HepG2 (cell line): ENCODE measurements around the gene TAP1. TPM values are rescaled to one million over a fixed set of nuclear protein-coding genes. Genes with fewer than 3 reads are reported as not detected.

Experiments used
- ZNF138 ChIP-seq: sonication (generic); formaldehyde crosslinking; IDR thresholded peaks from 2 replicates; pipeline ENCODE4 v1.5.0; 2020; ENCODE audit warnings: mild to moderate bottlenecking, low read depth, missing genetic modification reagents
- ZNF629 ChIP-seq: sonication (generic); formaldehyde crosslinking; conservative IDR thresholded peaks from 2 replicates; pipeline ENCODE4 v1.5.0; 2020; ENCODE audit warnings: missing genetic modification reagents
- polyA plus RNA-seq, 8 experiments: library from polyadenylated mRNA; depleted of rRNA in 3 of 8; stranded (reverse) in 7 of 8; unstranded in 1 of 8; fragments of >200 nt; fragmentation: Illumina TruSeq in 4 of 8; extraction: Trizol in 4 of 8; gene quantifications; 2 replicates each; pipeline versions ENCODE4 v1.2.1 to v1.2.3, GENCODE V29; 2011 to 2016; ENCODE audit warnings: low read depth in 4 of 8, missing spikeins in 1 of 8, mixed read lengths in 1 of 8; ENCODE audit not compliant: insufficient read depth in 1 of 8
- total RNA-seq, 5 experiments: library from RNA; depleted of rRNA; stranded (reverse); fragments of >200 nt; fragmentation: Illumina TruSeq; extraction: Trizol; gene quantifications; 2 replicates each; pipeline ENCODE4 v1.2.3, GENCODE V29; 2016; ENCODE audit warnings: low read depth in 1 of 5
- TF ChIP-seq, protein P1 (sequence below): sonication (generic); formaldehyde crosslinking; IDR thresholded peaks from 2 replicates; pipeline ENCODE4 v1.4.0; 2020; ENCODE audit warnings: missing genetic modification reagents, borderline replicate concordance
- TF ChIP-seq, protein P2 (sequence below), 2 experiments: sonication (generic) in 1 of 2; formaldehyde crosslinking in 1 of 2; IDR thresholded peaks; 2 replicates each; pipeline versions ENCODE4 v1.4.0 to v1.6.1; 2016 to 2020; ENCODE audit warnings: borderline replicate concordance in 1 of 2, low read depth in 1 of 2, mild to moderate bottlenecking in 1 of 2, missing genetic modification reagents in 1 of 2
- TF ChIP-seq, protein P3 (sequence below): sonication (generic); formaldehyde crosslinking; IDR thresholded peaks from 2 replicates; pipeline ENCODE4 v1.8.1; 2023; ENCODE audit warnings: mild to moderate bottlenecking, missing genetic modification reagents

The TAP1 gene
- total and polyA plus RNA-seq, 2 of the 13 experiments (the other 11 are each of a cell fraction or from before 2014, with no cell fraction given) = 31.2 to 52.2 TPM

DNA sequence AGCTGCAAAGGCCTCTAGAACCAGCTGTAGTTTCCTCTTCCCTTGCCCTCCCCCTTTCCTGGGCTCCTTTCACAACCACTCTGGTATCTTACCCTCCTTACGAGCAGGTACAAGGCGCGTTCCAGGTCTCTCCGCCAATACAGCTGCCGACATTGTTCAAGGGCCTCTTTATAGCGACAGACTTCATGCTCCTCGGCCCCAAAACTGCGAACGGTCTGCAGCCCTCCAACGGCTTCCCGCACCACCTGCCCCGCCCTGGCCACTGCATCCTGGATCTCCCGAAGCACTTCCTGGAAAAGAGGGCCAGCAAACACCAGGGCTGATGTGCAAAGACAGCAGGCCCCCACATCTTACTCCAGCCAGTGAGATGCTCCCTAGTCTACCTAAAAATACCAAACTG lies 21.0 kb downstream of the TAP1 start (continued):
- TF ChIP-seq, protein P1, sequence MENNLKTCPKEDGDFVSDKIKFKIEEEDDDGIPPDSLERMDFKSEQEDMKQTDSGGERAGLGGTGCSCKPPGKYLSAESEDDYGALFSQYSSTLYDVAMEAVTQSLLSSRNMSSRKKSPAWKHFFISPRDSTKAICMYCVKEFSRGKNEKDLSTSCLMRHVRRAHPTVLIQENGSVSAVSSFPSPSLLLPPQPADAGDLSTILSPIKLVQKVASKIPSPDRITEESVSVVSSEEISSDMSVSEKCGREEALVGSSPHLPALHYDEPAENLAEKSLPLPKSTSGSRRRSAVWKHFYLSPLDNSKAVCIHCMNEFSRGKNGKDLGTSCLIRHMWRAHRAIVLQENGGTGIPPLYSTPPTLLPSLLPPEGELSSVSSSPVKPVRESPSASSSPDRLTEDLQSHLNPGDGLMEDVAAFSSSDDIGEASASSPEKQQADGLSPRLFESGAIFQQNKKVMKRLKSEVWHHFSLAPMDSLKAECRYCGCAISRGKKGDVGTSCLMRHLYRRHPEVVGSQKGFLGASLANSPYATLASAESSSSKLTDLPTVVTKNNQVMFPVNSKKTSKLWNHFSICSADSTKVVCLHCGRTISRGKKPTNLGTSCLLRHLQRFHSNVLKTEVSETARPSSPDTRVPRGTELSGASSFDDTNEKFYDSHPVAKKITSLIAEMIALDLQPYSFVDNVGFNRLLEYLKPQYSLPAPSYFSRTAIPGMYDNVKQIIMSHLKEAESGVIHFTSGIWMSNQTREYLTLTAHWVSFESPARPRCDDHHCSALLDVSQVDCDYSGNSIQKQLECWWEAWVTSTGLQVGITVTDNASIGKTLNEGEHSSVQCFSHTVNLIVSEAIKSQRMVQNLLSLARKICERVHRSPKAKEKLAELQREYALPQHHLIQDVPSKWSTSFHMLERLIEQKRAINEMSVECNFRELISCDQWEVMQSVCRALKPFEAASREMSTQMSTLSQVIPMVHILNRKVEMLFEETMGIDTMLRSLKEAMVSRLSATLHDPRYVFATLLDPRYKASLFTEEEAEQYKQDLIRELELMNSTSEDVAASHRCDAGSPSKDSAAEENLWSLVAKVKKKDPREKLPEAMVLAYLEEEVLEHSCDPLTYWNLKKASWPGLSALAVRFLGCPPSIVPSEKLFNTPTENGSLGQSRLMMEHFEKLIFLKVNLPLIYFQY = no peak
- TF ChIP-seq, protein P2, sequence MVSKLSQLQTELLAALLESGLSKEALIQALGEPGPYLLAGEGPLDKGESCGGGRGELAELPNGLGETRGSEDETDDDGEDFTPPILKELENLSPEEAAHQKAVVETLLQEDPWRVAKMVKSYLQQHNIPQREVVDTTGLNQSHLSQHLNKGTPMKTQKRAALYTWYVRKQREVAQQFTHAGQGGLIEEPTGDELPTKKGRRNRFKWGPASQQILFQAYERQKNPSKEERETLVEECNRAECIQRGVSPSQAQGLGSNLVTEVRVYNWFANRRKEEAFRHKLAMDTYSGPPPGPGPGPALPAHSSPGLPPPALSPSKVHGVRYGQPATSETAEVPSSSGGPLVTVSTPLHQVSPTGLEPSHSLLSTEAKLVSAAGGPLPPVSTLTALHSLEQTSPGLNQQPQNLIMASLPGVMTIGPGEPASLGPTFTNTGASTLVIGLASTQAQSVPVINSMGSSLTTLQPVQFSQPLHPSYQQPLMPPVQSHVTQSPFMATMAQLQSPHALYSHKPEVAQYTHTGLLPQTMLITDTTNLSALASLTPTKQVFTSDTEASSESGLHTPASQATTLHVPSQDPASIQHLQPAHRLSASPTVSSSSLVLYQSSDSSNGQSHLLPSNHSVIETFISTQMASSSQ (IDR thresholded peaks at IDR 0.05; ENCODE audit: low read depth) = no peak
- TF ChIP-seq, protein P2 (CRISPR knock-in tag; IDR thresholded peaks at IDR 0.05; ENCODE audit: borderline replicate concordance) = no peak
- TF ChIP-seq ZNF629 (CRISPR knock-in tag) (no peak), ZNF138 (CRISPR knock-in tag) (no peak)
- TF ChIP-seq, protein P3, sequence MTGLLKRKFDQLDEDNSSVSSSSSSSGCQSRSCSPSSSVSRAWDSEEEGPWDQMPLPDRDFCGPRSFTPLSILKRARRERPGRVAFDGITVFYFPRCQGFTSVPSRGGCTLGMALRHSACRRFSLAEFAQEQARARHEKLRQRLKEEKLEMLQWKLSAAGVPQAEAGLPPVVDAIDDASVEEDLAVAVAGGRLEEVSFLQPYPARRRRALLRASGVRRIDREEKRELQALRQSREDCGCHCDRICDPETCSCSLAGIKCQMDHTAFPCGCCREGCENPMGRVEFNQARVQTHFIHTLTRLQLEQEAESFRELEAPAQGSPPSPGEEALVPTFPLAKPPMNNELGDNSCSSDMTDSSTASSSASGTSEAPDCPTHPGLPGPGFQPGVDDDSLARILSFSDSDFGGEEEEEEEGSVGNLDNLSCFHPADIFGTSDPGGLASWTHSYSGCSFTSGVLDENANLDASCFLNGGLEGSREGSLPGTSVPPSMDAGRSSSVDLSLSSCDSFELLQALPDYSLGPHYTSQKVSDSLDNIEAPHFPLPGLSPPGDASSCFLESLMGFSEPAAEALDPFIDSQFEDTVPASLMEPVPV (CRISPR knock-in tag) = no peak
